Stomach (tissue), 9 donors: ENCODE measurements around the gene RPS2. TPM values are rescaled to one million over a fixed set of nuclear protein-coding genes. Genes with fewer than 3 reads are reported as not detected.

Experiments used
- DNase-seq, 2 donors: peaks; one replicate each; pipeline versions ENCODE4 v3.0.0 to v3.0.0-alpha.2; 2013 to 2019
- H3K27ac ChIP-seq, 5 donors: fragments of 200-600 bp in 4 of 5; sonication (generic) in 4 of 5; one replicate each; pipeline ENCODE4 v1.5.1; 2013 to 2019; ENCODE audit warnings: mild to moderate bottlenecking in 1 of 5, moderate library complexity in 1 of 5
- H3K27me3 ChIP-seq, 3 donors: fragments of 200-600 bp; sonication (generic); one replicate each; pipeline ENCODE4 v1.5.1; 2017 to 2019; ENCODE audit warnings: mixed run types in 1 of 3
- H3K36me3 ChIP-seq, 4 donors: fragments of 200-600 bp; sonication (generic); 1 replicate in 3 of 4; 2 replicates in 1 of 4; pipeline ENCODE4 v1.5.1; 2016 to 2019
- H3K4me1 ChIP-seq, 4 donors: fragments of 200-600 bp; sonication (generic); one replicate each; pipeline ENCODE4 v1.5.1; 2016 to 2019
- H3K4me3 ChIP-seq, 4 donors: fragments of 200-600 bp; sonication (generic) in 3 of 4; one replicate each; pipeline ENCODE4 v1.5.1; 2016 to 2019; ENCODE audit warnings: mild to moderate bottlenecking in 1 of 4
- H3K9me3 ChIP-seq, 4 donors: fragments of 200-600 bp; sonication (generic); one replicate each; pipeline ENCODE4 v1.5.1; 2016 to 2019
- EP300 ChIP-seq: sonication (generic); formaldehyde crosslinking; IDR thresholded peaks from one replicate; pipeline ENCODE4 v1.6.1; 2017; ENCODE audit warnings: antibody characterized with exemption
- POLR2A ChIP-seq, 4 donors: fragments of 450-650 bp; IDR thresholded peaks; one replicate each; pipeline ENCODE4 v1.6.1; 2016; ENCODE audit warnings: antibody characterized with exemption in 4 of 4, control low read depth in 2 of 4, mild to moderate bottlenecking in 1 of 4, moderate library complexity in 1 of 4
- POLR2AphosphoS5 ChIP-seq, 3 donors: sonication (generic); formaldehyde crosslinking; IDR thresholded peaks; one replicate each; pipeline ENCODE4 v1.6.1; 2016; ENCODE audit warnings: antibody characterized with exemption in 3 of 3
- WGBS, 5 donors: extraction: QIAGEN DNeasy Blood & Tissue Kit in 3 of 5; methylation state at CpG; one replicate each; pipeline versions ENCODE4 v1.1.5 to v1.1.7; 2013 to 2018; 5-methylcytosine and 5-hydroxymethylcytosine counted together
- intact Hi-C: fragments of 100-400 bp; cut with DNase I; formaldehyde crosslinking; loops from one replicate; pipeline ENCODE4 v1.15.1; 2023; ENCODE audit warnings: low total_unique reads
- polyA plus RNA-seq, 3 donors: library from polyadenylated mRNA; stranded (reverse); fragments of 200-250 nt; gene quantifications; one replicate each; pipeline ENCODE4 v1.2.3, GENCODE V29; 2013
- total RNA-seq, 5 donors: library from RNA; depleted of rRNA; stranded (reverse); fragments of >200 nt; gene quantifications; one replicate each; pipeline versions ENCODE4 v1.1.0 to v1.2.3, GENCODE V29; 2014 to 2016
- TF ChIP-seq, protein P1 (sequence below), 7 experiments: fragments of 450-650 bp in 4 of 7; fragments of 200-600 bp in 3 of 7; sonication (generic) in 3 of 7; IDR thresholded peaks; one replicate each; pipeline ENCODE4 v1.5.1; 2016 to 2019; ENCODE audit warnings: antibody characterized with exemption in 7 of 7, control low read depth in 2 of 7, mild to moderate bottlenecking in 1 of 7
- donor health status: healthy with polysubstance abuse.
- donor health status: Bipolar disorder and iron deficiency.
- donor health status: healthy.

RPS2 gene
- total and polyA plus RNA-seq, 8 donors: 997 to 4,842 (median 2,511) TPM

DNA sequence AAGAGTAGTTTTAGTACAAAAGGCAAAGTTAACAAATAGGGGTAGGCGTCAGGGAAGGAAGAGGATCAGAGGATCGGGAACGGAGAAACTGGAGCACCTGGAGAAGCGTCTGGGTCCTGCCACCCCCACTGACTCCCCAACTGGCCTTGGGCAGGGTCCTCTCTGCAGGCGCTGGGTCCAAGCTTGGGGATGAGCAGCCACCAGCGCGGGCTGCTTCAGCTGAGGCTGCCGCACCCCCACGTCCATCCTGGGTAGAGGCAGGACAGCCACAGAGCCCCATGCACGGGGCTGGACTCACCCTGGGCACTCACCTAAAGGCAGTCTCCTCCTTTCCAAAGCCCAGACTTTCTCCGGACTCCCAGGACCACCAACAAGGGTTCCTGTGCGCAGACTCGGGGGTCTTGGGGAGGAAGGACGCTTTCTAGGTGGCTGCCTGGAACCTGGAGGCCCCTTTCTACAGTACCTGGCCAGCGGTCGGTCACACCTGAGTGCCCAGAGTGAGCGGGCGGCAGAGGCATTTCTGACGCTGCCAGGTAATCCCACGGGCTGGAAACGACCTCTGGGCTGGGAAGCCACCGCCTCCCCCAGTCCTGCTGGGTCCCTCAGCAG lies 47.5 kb downstream of the RPS2 start:
- peak overlapping the region in 1 of 4 donors; percentile 24 for H3K4me3 ChIP-seq
- peak in 1 of 2 donors; percentile 13 for DNase-seq
- intact Hi-C loops: no loop called here
- WGBS, 5 donors: 6 to 20% (median 13%) methylated on average over 10 to 22 of the region's 22 CpGs
- H3K36me3 ChIP-seq: no peaks in the 10 kb centered on the region
- H3K9me3 ChIP-seq: no peaks in the 10 kb centered on the region
- H3K27ac ChIP-seq: no peak overlapping the region
- TF ChIP-seq POLR2AphosphoS5 (IDR thresholded peaks at IDR 0.05) (no peak), POLR2A (IDR thresholded peaks at IDR 0.05) (no peak), EP300 (no peak)
- TF ChIP-seq, protein P1, sequence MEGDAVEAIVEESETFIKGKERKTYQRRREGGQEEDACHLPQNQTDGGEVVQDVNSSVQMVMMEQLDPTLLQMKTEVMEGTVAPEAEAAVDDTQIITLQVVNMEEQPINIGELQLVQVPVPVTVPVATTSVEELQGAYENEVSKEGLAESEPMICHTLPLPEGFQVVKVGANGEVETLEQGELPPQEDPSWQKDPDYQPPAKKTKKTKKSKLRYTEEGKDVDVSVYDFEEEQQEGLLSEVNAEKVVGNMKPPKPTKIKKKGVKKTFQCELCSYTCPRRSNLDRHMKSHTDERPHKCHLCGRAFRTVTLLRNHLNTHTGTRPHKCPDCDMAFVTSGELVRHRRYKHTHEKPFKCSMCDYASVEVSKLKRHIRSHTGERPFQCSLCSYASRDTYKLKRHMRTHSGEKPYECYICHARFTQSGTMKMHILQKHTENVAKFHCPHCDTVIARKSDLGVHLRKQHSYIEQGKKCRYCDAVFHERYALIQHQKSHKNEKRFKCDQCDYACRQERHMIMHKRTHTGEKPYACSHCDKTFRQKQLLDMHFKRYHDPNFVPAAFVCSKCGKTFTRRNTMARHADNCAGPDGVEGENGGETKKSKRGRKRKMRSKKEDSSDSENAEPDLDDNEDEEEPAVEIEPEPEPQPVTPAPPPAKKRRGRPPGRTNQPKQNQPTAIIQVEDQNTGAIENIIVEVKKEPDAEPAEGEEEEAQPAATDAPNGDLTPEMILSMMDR (IDR thresholded peaks at IDR 0.05): no peak
- H3K4me1 ChIP-seq: peaks cover 6 to 45% (median 36%) of the 10 kb centered on the region in 4 donors
- peaks cover 11 to 92% (median 63%) of the 10 kb centered on the region in 3 donors for H3K27me3 ChIP-seq

DNA sequence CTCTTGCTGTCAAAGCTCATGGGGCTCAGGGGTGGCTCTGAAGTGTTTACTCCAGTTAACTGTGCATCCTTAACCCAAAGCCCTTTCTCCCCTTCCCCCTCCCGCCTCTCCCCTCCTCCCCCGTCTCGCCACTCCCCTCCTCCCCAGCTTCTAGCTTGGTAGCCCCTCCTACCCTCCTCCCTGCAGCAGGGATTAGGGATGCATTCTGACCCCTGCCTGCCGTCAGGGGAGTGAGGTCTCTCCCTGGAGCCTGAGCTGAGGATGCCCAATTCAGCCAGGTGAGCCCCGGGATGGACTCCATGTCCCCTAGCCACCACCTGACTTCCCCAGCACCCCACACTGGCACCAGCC lies 48.0 kb downstream of the RPS2 start:
- H3K4me1 ChIP-seq: peaks cover 6 to 45% (median 37%) of the 10 kb centered on the region in 4 donors
- intact Hi-C loops: no loop called here
- H3K27me3 ChIP-seq: peaks cover 11 to 90% (median 59%) of the 10 kb centered on the region in 3 donors
- H3K27ac ChIP-seq: no peak overlapping the region
- no peaks in the 10 kb centered on the region for H3K9me3 ChIP-seq
- H3K4me3 ChIP-seq: no peak overlapping the region
- no peak for DNase-seq
- WGBS, 5 donors: 24 to 64% (median 42%) methylated on average over 3 to 5 of the region's 5 CpGs
- TF ChIP-seq POLR2AphosphoS5 (IDR thresholded peaks at IDR 0.05) (no peak), EP300 (no peak), POLR2A (IDR thresholded peaks at IDR 0.05) (no peak)
- TF ChIP-seq, protein P1 (IDR thresholded peaks at IDR 0.05): no peak
- H3K36me3 ChIP-seq: no peaks in the 10 kb centered on the region

DNA sequence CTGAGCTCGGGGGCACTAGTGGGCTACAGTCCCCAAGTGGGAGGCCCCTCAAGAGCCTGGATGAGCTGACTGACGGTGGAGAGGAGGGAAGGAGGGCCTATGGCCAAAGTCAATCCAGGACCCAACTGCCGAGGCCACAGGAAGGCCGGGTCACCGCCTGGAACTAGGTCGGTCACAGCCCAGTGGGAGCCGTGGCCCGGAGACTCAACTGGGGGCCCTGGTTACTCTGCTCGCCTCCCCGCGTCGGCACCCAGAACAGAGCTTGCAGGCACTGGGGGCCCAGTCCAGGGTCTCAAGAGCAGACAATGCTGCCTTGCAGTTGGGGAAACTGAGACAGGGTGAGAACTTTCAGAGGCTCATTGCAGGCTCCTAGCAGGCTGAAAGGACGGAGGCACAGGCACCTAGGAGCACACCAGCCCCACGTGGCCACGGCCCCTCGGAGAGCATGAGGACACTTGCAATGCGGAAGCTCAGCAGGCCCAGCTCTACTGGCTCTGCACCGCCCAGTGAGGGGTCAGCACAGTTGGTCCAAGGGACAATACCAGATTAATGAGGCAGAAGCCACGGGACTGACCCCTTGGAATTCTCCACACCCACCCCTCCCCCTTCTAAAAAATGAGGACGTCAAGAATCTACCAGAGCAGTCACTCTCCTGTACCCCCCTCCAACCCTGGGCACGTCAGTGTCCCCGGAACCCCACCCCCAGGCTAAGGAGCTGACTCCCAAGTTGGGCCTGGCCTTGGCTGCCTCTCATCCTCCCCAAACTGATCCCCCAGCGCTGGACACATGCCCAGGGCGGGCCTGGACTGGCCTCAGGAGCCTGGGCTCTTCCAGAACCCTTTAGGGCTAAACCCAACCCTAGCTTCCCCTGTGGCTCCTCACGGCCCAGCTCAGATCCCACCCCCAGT lies 48.6 kb downstream of the RPS2 start:
- intact Hi-C loops: no loop called here
- Histone ChIP-seq H3K27ac (no peak overlapping the region), H3K4me3 (no peak overlapping the region), H3K9me3 (no peaks in the 10 kb centered on the region), H3K27me3 (peaks cover 11 to 84% (median 53%) of the 10 kb centered on the region in 3 donors), H3K4me1 (peaks cover 6 to 43% (median 37%) of the 10 kb centered on the region in 4 donors), H3K36me3 (no peaks in the 10 kb centered on the region)
- peak in 1 of 2 donors; percentile 42 for DNase-seq
- WGBS, 5 donors: 72 to 83% (median 76%) methylated on average over 20 to 25 of the region's 25 CpGs
- no peak for TF ChIP-seq POLR2AphosphoS5 (IDR thresholded peaks at IDR 0.05)
- no peak for TF ChIP-seq EP300
- TF ChIP-seq, protein P1 (IDR thresholded peaks at IDR 0.05): no peak
- no peak for TF ChIP-seq POLR2A (IDR thresholded peaks at IDR 0.05)

DNA sequence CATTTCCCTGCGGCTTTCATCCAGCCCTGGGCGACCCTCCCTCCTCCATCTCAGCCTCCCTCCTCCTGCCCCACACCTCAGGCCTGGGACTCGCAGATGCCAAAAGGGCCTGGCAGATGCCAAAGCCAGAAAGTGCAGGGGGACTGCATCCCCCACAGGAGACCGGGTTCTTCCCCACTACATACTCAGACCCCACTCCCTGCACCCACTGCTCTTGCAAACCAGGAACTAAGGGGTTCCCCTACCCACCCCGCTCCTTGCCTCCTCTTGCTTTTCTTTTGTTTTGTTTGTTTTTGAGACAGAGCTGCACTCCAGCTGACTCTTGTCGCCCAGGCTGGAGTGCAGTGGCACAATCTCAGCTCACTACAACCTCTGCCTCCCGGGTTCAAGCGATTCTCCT lies 49.6 kb downstream of the RPS2 start:
- 50 to 64% (median 58%) methylated on average over 8 of the region's 8 CpGs for WGBS, 5 donors
- Histone ChIP-seq H3K4me3 (no peak overlapping the region), H3K36me3 (no peaks in the 10 kb centered on the region), H3K4me1 (peaks cover 6 to 38% (median 34%) of the 10 kb centered on the region in 4 donors), H3K27ac (no peak overlapping the region), H3K9me3 (no peaks in the 10 kb centered on the region), H3K27me3 (peaks cover 11 to 79% (median 44%) of the 10 kb centered on the region in 3 donors)
- intact Hi-C loops: no loop called here
- TF ChIP-seq EP300 (no peak), POLR2A (IDR thresholded peaks at IDR 0.05) (no peak), POLR2AphosphoS5 (IDR thresholded peaks at IDR 0.05) (no peak)
- TF ChIP-seq, protein P1 (IDR thresholded peaks at IDR 0.05): no peak
- DNase-seq: no peak
